IMR-90 (cell line): Measurements from ENCODE around the gene RAP1A. TPM values are rescaled to one million over a fixed set of nuclear protein-coding genes. Genes with fewer than 3 reads are reported as not detected.

Experiments used
- ATAC-seq: fragments of 200-7000 bp; cut with Tn5 transposase; 2 replicates; pipeline ENCODE4 v1.9.1; 2020; ENCODE audit warnings: low read depth, mild to moderate bottlenecking, moderate library complexity
- BruUV-seq: library from RNA; stranded (reverse); fragments of 400-500 nt; replicated peaks from 2 replicates; lab custom pipeline; 2021; lab: Mats Ljungman, UMichigan
- CTCF ChIA-PET: fragments of 300-600 bp; formaldehyde crosslinking; extraction: SDS; loops from one replicate; lab custom pipeline; 2021; ENCODE audit warnings: antibody characterized with exemption; lab: Yijun Ruan, JAX
- POLR2A ChIA-PET: fragments of 300-600 bp; sonication (Branson Sonifier 250); formaldehyde crosslinking; loops from one replicate; lab custom pipeline; 2022; ENCODE audit warnings: antibody characterized with exemption; ENCODE audit not compliant: unreplicated experiment; lab: Charles Lee
- DNase-seq: peaks from one replicate; pipeline ENCODE4 v3.0.0; 2013
- H2AFZ ChIP-seq: replicated peaks from 2 replicates; pipeline ENCODE3; 2013; ENCODE audit warnings: low read length, mild to moderate bottlenecking; ENCODE audit not compliant: poor library complexity
- H2AK5ac ChIP-seq: 2 replicates; pipeline ENCODE4 v1.6.1; 2013; ENCODE audit warnings: low read depth, low read length, inconsistent platforms
- H2AK9ac ChIP-seq: replicated peaks from 2 replicates; pipeline ENCODE3; 2013; ENCODE audit warnings: mild to moderate bottlenecking, low read depth, low read length, moderate library complexity; ENCODE audit not compliant: poor library complexity
- H2BK120ac ChIP-seq: 2 replicates; pipeline ENCODE4 v1.6.1; 2013; ENCODE audit warnings: low read depth, low read length, inconsistent platforms
- H2BK15ac ChIP-seq: 3 replicates; pipeline ENCODE4 v1.6.1; 2013; ENCODE audit warnings: low read depth, low read length, inconsistent platforms
- H2BK20ac ChIP-seq: 2 replicates; pipeline ENCODE4 v1.6.1; 2013; ENCODE audit warnings: low read depth, mild to moderate bottlenecking, inconsistent platforms, low read length, moderate library complexity
- H2BK5ac ChIP-seq: 2 replicates; pipeline ENCODE4 v1.6.1; 2013; ENCODE audit warnings: mild to moderate bottlenecking, low read depth, low read length, inconsistent platforms; ENCODE audit not compliant: poor library complexity, severe bottlenecking
- H3K14ac ChIP-seq: replicated peaks from 2 replicates; pipeline ENCODE4 v1.6.1; 2013; ENCODE audit warnings: low read depth, low read length, inconsistent platforms
- H3K18ac ChIP-seq: 2 replicates; pipeline ENCODE4 v1.6.1; 2013; ENCODE audit warnings: low read depth, low read length, control low read depth
- H3K23ac ChIP-seq: 2 replicates; pipeline ENCODE4 v1.6.1; 2013; ENCODE audit warnings: low read depth, low read length, inconsistent platforms
- H3K27ac ChIP-seq: 2 replicates; pipeline ENCODE4 v1.5.1; 2013; ENCODE audit warnings: mild to moderate bottlenecking, control low read depth, low read length; ENCODE audit not compliant: insufficient read depth
- H3K27me3 ChIP-seq: 2 replicates; pipeline ENCODE4 v1.6.1; 2013; ENCODE audit warnings: low read length; ENCODE audit not compliant: control insufficient read depth, insufficient read depth
- H3K36me3 ChIP-seq: 2 replicates; pipeline ENCODE4 v1.6.1; 2013; ENCODE audit warnings: low read length, mixed read lengths; ENCODE audit not compliant: control insufficient read depth, insufficient read depth
- H3K4ac ChIP-seq: 2 replicates; pipeline ENCODE4 v1.6.1; 2013; ENCODE audit warnings: low read depth, low read length, inconsistent platforms
- H3K4me1 ChIP-seq: 2 replicates; pipeline ENCODE4 v1.6.1; 2013; ENCODE audit warnings: low read length, mixed read lengths; ENCODE audit not compliant: control insufficient read depth, insufficient read depth
- H3K4me2 ChIP-seq: 2 replicates; pipeline ENCODE4 v1.6.1; 2013; ENCODE audit warnings: low read depth, mild to moderate bottlenecking, control low read depth, low read length, moderate library complexity
- H3K4me3 ChIP-seq: 2 replicates; pipeline ENCODE4 v1.5.1; 2013; ENCODE audit warnings: low read depth, mild to moderate bottlenecking, control low read depth, low read length, moderate library complexity; ENCODE audit not compliant: insufficient read depth
- H3K56ac ChIP-seq: 2 replicates; pipeline ENCODE4 v1.6.1; 2013; ENCODE audit warnings: low read length, inconsistent platforms; ENCODE audit not compliant: insufficient read depth; ENCODE audit errors: extremely low read depth
- H3K79me1 ChIP-seq, 2 experiments: 2 replicates each; pipeline ENCODE4 v1.6.1; 2013; ENCODE audit warnings: low read length in 2 of 2, inconsistent platforms in 1 of 2, low read depth in 1 of 2
- H3K9ac ChIP-seq: 2 replicates; pipeline ENCODE4 v1.6.1; 2013; ENCODE audit warnings: low read depth, low read length, control low read depth
- H3K9me1 ChIP-seq: 2 replicates; pipeline ENCODE4 v1.6.1; 2013; ENCODE audit warnings: low read length, inconsistent platforms; ENCODE audit not compliant: insufficient read depth
- H3K9me3 ChIP-seq: 2 replicates; pipeline ENCODE4 v1.6.1; 2013; ENCODE audit warnings: low read length; ENCODE audit not compliant: control insufficient read depth, insufficient read depth
- H4K20me1 ChIP-seq: 2 replicates; pipeline ENCODE4 v1.6.1; 2013; ENCODE audit warnings: low read length, inconsistent platforms; ENCODE audit not compliant: insufficient read depth
- H4K5ac ChIP-seq: 2 replicates; pipeline ENCODE4 v1.6.1; 2013; ENCODE audit warnings: mild to moderate bottlenecking, low read depth, low read length, control low read depth
- H4K8ac ChIP-seq, 2 experiments: 2 replicates each; pipeline ENCODE4 v1.6.1; 2013; ENCODE audit warnings: low read depth in 2 of 2, low read length in 2 of 2, control low read depth in 1 of 2, inconsistent platforms in 1 of 2
- H4K91ac ChIP-seq: 2 replicates; pipeline ENCODE4 v1.6.1; 2013; ENCODE audit warnings: low read depth, low read length, inconsistent platforms; ENCODE audit not compliant: insufficient read depth
- CEBPB ChIP-seq: IDR thresholded peaks from 2 replicates; pipeline ENCODE4 v1.6.1; 2012; ENCODE audit warnings: low read depth, low read length, improper control_type of control experiment
- CHD1 ChIP-seq: IDR thresholded peaks from 2 replicates; pipeline ENCODE4 v1.6.1; 2012; ENCODE audit warnings: low read depth, low read length, improper control_type of control experiment
- FOS ChIP-seq: fragments of 150-350 bp; IDR thresholded peaks from 2 replicates; pipeline ENCODE4 v1.6.1; 2016; ENCODE audit warnings: low read depth, low read length
- MAFK ChIP-seq: IDR thresholded peaks from 2 replicates; pipeline ENCODE4 v1.6.1; 2012; ENCODE audit warnings: low read depth, low read length, improper control_type of control experiment
- MAZ ChIP-seq: IDR thresholded peaks from 2 replicates; pipeline ENCODE4 v1.6.1; 2012; ENCODE audit warnings: low read depth, mild to moderate bottlenecking, low read length, improper control_type of control experiment, moderate library complexity, borderline replicate concordance
- MXI1 ChIP-seq: IDR thresholded peaks from 2 replicates; pipeline ENCODE4 v1.6.1; 2012; ENCODE audit warnings: low read depth, mild to moderate bottlenecking, low read length, moderate library complexity, borderline replicate concordance
- NFE2L2 ChIP-seq: fragments of 150-350 bp; IDR thresholded peaks from 2 replicates; pipeline ENCODE4 v1.6.1; 2016; ENCODE audit warnings: low read depth, mild to moderate bottlenecking, low read length
- RCOR1 ChIP-seq: IDR thresholded peaks from 2 replicates; pipeline ENCODE4 v1.6.1; 2012; ENCODE audit warnings: mild to moderate bottlenecking, low read length, improper control_type of control experiment; ENCODE audit not compliant: insufficient replicate concordance
- RFX5 ChIP-seq: IDR thresholded peaks from 2 replicates; pipeline ENCODE4 v1.8.0; 2012; ENCODE audit warnings: low read depth, mild to moderate bottlenecking, low read length, moderate library complexity
- SMC3 ChIP-seq: fragments of 150-350 bp; IDR thresholded peaks from 2 replicates; pipeline ENCODE4 v1.6.1; 2016; ENCODE audit warnings: low read depth, mild to moderate bottlenecking, antibody characterized with exemption, low read length, moderate library complexity
- WGBS, 2 experiments: methylation state at CpG; one replicate each; pipeline versions ENCODE4 v1.1.5 to v1.1.7; 2013; ENCODE audit warnings: missing lambda C conversion rate in 2 of 2; ENCODE audit not compliant: insufficient read length in 1 of 2; ENCODE audit errors: extremely low coverage in 2 of 2; 5-methylcytosine and 5-hydroxymethylcytosine counted together
- dilution Hi-C: fragments of 300-500 bp; cut with HindIII; formaldehyde crosslinking; loops from one replicate; pipeline ENCODE4 v1.14.3; 2018; ENCODE audit warnings: low sequenced_read_pairs; ENCODE audit not compliant: unreplicated experiment
- in situ Hi-C: fragments of 300-500 bp; cut with MboI; formaldehyde crosslinking; loops from 3 replicates; pipeline ENCODE4 v1.14.3; 2019; ENCODE audit warnings: low sequenced_read_pairs, inconsistent platforms, mixed read lengths
- intact Hi-C: fragments of 100-400 bp; cut with micrococcal nuclease; formaldehyde crosslinking; loops from 2 replicates; pipeline ENCODE4 v1.10.0; 2022
- polyA plus RNA-seq, 3 experiments: library from polyadenylated mRNA; depleted of rRNA; stranded (reverse); fragments of >200 nt; gene quantifications; 2 replicates each; pipeline ENCODE4 v1.2.3, GENCODE V29; 2012; ENCODE audit warnings: low replicate concordance in 1 of 3
- total RNA-seq: library from RNA; depleted of rRNA; stranded (reverse); fragments of >200 nt; gene quantifications from 2 replicates; pipeline ENCODE4 v1.2.3, GENCODE V29; 2012
- TF ChIP-seq, protein P1 (sequence below): fragments of 150-350 bp; IDR thresholded peaks from 2 replicates; pipeline ENCODE4 v1.6.1; 2017; ENCODE audit warnings: mild to moderate bottlenecking, antibody characterized with exemption, low read length, low read depth
- TF ChIP-seq, protein P2 (sequence below): conservative IDR thresholded peaks from 2 replicates; pipeline ENCODE4 v1.5.1; 2012; ENCODE audit warnings: mild to moderate bottlenecking, low read depth, low read length, improper control_type of control experiment

RAP1A gene
- total and polyA plus RNA-seq, 2 of the 4 experiments (the other 2 are of a cell fraction) = 18.1 to 43.6 TPM

DNA sequence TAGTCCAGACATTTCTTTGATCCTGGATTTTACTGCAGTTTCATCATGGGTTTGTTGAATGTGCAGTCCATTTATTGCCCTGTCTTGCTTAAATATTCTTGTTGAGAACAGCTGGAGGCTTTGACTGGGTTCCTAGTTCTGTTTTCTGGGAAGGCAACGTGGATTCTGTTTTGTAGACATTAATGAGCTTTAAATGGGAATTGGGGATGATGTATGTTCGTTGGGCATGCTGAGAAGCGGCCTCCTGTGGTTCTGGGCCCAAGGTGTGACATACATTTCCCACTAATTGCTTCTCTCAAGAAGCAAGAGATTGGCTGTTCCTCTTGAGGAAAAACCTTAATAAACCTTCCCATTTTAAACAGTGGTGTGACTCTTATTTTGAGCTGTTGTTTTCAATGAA lies 96.7 kb downstream of the RAP1A start:
- H4K91ac ChIP-seq = no peak overlapping the region
- ATAC-seq (no peak), DNase-seq (no peak)
- H4K8ac ChIP-seq = no peak overlapping the region
- no peak overlapping the region for H3K4me3 ChIP-seq
- no peak overlapping the region for H3K23ac ChIP-seq
- no peaks in the 10 kb centered on the region for H3K27me3 ChIP-seq
- no peak overlapping the region for H3K4ac ChIP-seq
- no peak overlapping the region for H3K4me2 ChIP-seq
- H2AK5ac ChIP-seq = no peak overlapping the region
- H3K18ac ChIP-seq = no peak overlapping the region
- in situ Hi-C loops (loop anchor here (5.0 kb wide), 1 partner anchor 36 kb away; no protein-coding TSS in a partner anchor), intact Hi-C loops (no loop called here), dilution Hi-C loops (no loop called here)
- POLR2A ChIA-PET = interaction anchor here (0.5 kb wide), 1 partner anchor 53 kb away, joined by 3 read pairs; no protein-coding TSS in a partner anchor
- peaks cover 2% of the 10 kb centered on the region; the same call in 1 of the 2 replicates for H3K36me3 ChIP-seq
- H2BK120ac ChIP-seq = no peak overlapping the region
- H2BK15ac ChIP-seq = no peak overlapping the region
- no peak overlapping the region for H2AK9ac ChIP-seq
- peaks cover 11% of the 10 kb centered on the region for H3K9me1 ChIP-seq
- WGBS, 2 experiments = no CpG with 5 or more reads among the region's 3 CpGs
- no peak overlapping the region for H2BK20ac ChIP-seq
- no peaks in the 10 kb centered on the region for H3K9me3 ChIP-seq
- H3K56ac ChIP-seq = no peak overlapping the region
- CTCF ChIA-PET = interaction anchor here (0.5 to 2.7 kb wide), 3 partner anchors 31 to 229 kb away, joined by 3 to 6 read pairs (median 5); no protein-coding TSS in a partner anchor
- no peak overlapping the region for H2BK5ac ChIP-seq
- no peaks in the 10 kb centered on the region for H4K20me1 ChIP-seq
- no peak overlapping the region for H3K9ac ChIP-seq
- H4K5ac ChIP-seq = no peak overlapping the region
- BruUV-seq = no TSS peak
- TF ChIP-seq FOS = no peak
- TF ChIP-seq, protein P1, sequence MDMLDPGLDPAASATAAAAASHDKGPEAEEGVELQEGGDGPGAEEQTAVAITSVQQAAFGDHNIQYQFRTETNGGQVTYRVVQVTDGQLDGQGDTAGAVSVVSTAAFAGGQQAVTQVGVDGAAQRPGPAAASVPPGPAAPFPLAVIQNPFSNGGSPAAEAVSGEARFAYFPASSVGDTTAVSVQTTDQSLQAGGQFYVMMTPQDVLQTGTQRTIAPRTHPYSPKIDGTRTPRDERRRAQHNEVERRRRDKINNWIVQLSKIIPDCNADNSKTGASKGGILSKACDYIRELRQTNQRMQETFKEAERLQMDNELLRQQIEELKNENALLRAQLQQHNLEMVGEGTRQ = no peak
- TF ChIP-seq MAZ = no peak
- TF ChIP-seq RFX5 = no peak
- no peak for TF ChIP-seq NFE2L2
- TF ChIP-seq RCOR1 = no peak
- no peak for TF ChIP-seq CHD1
- no peak for TF ChIP-seq CEBPB
- no peak for TF ChIP-seq MAFK
- TF ChIP-seq, protein P2, sequence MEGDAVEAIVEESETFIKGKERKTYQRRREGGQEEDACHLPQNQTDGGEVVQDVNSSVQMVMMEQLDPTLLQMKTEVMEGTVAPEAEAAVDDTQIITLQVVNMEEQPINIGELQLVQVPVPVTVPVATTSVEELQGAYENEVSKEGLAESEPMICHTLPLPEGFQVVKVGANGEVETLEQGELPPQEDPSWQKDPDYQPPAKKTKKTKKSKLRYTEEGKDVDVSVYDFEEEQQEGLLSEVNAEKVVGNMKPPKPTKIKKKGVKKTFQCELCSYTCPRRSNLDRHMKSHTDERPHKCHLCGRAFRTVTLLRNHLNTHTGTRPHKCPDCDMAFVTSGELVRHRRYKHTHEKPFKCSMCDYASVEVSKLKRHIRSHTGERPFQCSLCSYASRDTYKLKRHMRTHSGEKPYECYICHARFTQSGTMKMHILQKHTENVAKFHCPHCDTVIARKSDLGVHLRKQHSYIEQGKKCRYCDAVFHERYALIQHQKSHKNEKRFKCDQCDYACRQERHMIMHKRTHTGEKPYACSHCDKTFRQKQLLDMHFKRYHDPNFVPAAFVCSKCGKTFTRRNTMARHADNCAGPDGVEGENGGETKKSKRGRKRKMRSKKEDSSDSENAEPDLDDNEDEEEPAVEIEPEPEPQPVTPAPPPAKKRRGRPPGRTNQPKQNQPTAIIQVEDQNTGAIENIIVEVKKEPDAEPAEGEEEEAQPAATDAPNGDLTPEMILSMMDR = no peak
- no peak for TF ChIP-seq SMC3
- TF ChIP-seq MXI1 = no peak
- H3K27ac ChIP-seq = no peak overlapping the region
- H2AFZ ChIP-seq = no peak overlapping the region
- peaks cover 0 to 5% of the 10 kb centered on the region in 2 experiments; a peak in 2 of 4 replicates for H3K79me1 ChIP-seq
- no peak overlapping the region for H3K14ac ChIP-seq
- peaks cover 3% of the 10 kb centered on the region; the same call in 1 of the 2 replicates for H3K4me1 ChIP-seq
